GM19372 (cell line): Measurements from ENCODE around the gene REEP6.
"Not testable (repeated sequence)": the region's sequence is repeated elsewhere in the genome, so short reads cannot be mapped to it uniquely, and the experiment has no call there.

ENCODE experiments used
- ATAC-seq: cut with Tn5 transposase; IDR thresholded peaks from one replicate; pipeline ENCODE4 v1.9.1; 2021; ENCODE audit warnings: mild to moderate bottlenecking, low read depth, moderate library complexity; ENCODE audit not compliant: unreplicated experiment

Gene REEP6

GRCh38 chr19:1522061-1522460 is 31.1 kb downstream of the REEP6 start:
- ATAC-seq, result no peak

- ATAC-seq, result no peak
Measured at GRCh38 chr19:1522838-1523237, 31.9 kb downstream of the REEP6 start.

- no peak for ATAC-seq
Measured at GRCh38 chr19:1523412-1524286, 32.7 kb downstream of the REEP6 start, which contains the start of gene PLK5. TSS of gene PLK5 (plus strand) at chr19:1524077. CDS start at chr19:1526997, 2,920 bp downstream.

- ATAC-seq, result no peak
Measured at GRCh38 chr19:1524287-1524971, 33.4 kb downstream of the REEP6 start.

GRCh38 chr19:1524972-1525325 is 34.0 kb downstream of the REEP6 start:
- ATAC-seq, result no peak

GRCh38 chr19:1525343-1525742 is 34.4 kb downstream of the REEP6 start:
- no peak for ATAC-seq

- no peak for ATAC-seq
Measured at GRCh38 chr19:1526066-1526778, 35.2 kb downstream of the REEP6 start.

GRCh38 chr19:1526979-1527649 is 36.1 kb downstream of the REEP6 start:
- ATAC-seq, result no peak

GRCh38 chr19:1527650-1528309 is 36.8 kb downstream of the REEP6 start:
- ATAC-seq, result no peak

- ATAC-seq, result no peak
Measured at GRCh38 chr19:1528596-1529429, 37.8 kb downstream of the REEP6 start.

GRCh38 chr19:1529430-1529816 is 38.4 kb downstream of the REEP6 start:
- no peak for ATAC-seq

GRCh38 chr19:1530856-1531255 is 39.9 kb downstream of the REEP6 start:
- not testable (repeated sequence) for ATAC-seq

- no peak for ATAC-seq
Measured at GRCh38 chr19:1531587-1531986, 40.6 kb downstream of the REEP6 start.

- ATAC-seq, result no peak
Measured at GRCh38 chr19:1532003-1532402, 41.0 kb downstream of the REEP6 start.

GRCh38 chr19:1533510-1534150 is 42.6 kb downstream of the REEP6 start:
- no peak for ATAC-seq

GRCh38 chr19:1534972-1535371 is 44.0 kb downstream of the REEP6 start:
- no peak for ATAC-seq

GRCh38 chr19:1535699-1536098 is 44.7 kb downstream of the REEP6 start:
- ATAC-seq, result not testable (repeated sequence)

GRCh38 chr19:1538978-1539377 is 48.0 kb downstream of the REEP6 start:
- ATAC-seq, result no peak

- ATAC-seq, result not testable (repeated sequence)
Measured at GRCh38 chr19:1539749-1540148, 48.8 kb downstream of the REEP6 start.
